ENCODE results near the gene SSR3.

- TF ChIP-seq, protein P1, sequence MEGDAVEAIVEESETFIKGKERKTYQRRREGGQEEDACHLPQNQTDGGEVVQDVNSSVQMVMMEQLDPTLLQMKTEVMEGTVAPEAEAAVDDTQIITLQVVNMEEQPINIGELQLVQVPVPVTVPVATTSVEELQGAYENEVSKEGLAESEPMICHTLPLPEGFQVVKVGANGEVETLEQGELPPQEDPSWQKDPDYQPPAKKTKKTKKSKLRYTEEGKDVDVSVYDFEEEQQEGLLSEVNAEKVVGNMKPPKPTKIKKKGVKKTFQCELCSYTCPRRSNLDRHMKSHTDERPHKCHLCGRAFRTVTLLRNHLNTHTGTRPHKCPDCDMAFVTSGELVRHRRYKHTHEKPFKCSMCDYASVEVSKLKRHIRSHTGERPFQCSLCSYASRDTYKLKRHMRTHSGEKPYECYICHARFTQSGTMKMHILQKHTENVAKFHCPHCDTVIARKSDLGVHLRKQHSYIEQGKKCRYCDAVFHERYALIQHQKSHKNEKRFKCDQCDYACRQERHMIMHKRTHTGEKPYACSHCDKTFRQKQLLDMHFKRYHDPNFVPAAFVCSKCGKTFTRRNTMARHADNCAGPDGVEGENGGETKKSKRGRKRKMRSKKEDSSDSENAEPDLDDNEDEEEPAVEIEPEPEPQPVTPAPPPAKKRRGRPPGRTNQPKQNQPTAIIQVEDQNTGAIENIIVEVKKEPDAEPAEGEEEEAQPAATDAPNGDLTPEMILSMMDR (IDR thresholded peaks at IDR 0.05 in 2 of 3, conservative IDR thresholded peaks at IDR 0.05 in 1 of 3; ENCODE audit: borderline replicate concordance in 1 of 3, insufficient read depth in 1 of 3, low read depth in 2 of 3, low read length in 2 of 3), result no peak
- TF ChIP-seq JUND (IDR thresholded peaks at IDR 0.05) (no peak), POLR2AphosphoS5 (IDR thresholded peaks at IDR 0.05; ENCODE audit: low read depth, low read length) (no peak), POLR2A (IDR thresholded peaks at IDR 0.05; ENCODE audit: borderline replicate concordance, extremely low read depth, insufficient read depth, insufficient read length) (no peak)
Measured at GRCh38 chr3:156527060-156527459, 27.9 kb downstream of the SSR3 start.

Measured in HCT116 (cell line).